HG03558 (cell line): ENCODE results near the gene PYM1.
"Not testable (repeated sequence)": the region's sequence is repeated elsewhere in the genome, so short reads cannot be mapped to it uniquely, and the experiment has no call there.

Source experiments
- ATAC-seq: cut with Tn5 transposase; IDR thresholded peaks from one replicate; pipeline ENCODE4 v1.9.1; 2021; ENCODE audit warnings: moderate number of reproducible peaks; ENCODE audit not compliant: unreplicated experiment; ENCODE audit errors: extremely low read depth

PYM1 gene

DNA sequence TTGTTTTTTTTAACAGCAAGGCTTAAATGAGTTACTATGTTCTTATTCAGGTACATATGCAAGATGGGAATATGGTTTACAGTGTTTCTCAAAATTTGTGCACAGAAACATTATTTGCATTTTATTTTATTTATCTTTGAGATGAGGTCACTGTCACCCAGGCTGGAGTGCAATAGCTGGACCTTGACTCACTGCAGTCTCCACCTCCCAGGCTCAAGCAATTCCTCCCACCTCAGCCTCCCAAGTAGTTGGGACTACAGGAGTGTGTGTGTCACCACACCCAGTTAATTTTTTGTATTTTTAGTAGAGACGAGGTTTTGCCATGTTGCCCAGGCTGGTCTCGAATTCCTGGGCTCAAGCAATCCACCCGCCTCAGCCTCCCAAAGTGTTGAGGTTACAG, 8.7 kb downstream of the PYM1 start:
- not testable (repeated sequence) for ATAC-seq

- no peak for ATAC-seq
These were observed 12.2 kb downstream of the PYM1 start for GRCh38 chr12:55915482-55915859.

DNA sequence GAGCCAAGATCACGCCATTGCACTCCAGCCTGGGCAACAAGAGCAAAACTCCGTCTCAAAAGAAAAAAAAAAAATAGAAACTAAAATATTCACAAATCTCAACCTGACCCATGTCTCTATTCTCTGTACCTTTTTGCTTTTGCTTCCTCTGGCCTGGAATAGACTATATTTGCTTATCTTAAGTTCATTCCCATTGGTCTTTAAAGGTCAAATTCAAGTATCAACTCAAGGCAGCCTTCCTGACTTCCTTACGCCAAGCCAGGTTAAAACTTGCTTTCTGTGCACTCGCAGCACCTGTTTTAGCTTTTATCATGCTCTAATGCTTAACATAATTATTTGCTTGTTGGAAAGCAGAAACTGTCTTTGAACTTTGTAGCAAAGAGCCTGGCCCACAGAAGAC, 14.8 kb downstream of the PYM1 start:
- ATAC-seq, result no peak

DNA sequence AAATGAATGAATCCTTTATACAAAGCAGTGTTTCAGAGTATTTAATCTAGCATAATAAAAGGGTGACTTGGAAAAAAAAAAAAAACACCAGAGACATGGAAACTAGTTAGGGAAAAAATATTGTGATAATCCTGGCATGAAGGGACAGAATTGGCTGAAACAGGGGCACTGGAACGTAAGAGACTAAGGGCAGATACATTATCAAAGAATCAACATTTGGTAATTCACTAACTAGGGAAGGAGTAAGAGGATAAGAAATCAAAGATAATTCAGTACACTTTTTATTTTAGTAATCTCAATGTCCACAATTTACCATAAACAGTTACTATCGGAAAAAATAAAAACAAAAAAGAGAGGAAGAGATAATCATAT, 18.2 kb downstream of the PYM1 start:
- ATAC-seq, result no peak

GRCh38 chr12:55908726-55909512, 18.8 kb downstream of the PYM1 start:
- no peak for ATAC-seq

GRCh38 chr12:55906056-55906455, 21.6 kb downstream of the PYM1 start:
- ATAC-seq, result no peak

DNA sequence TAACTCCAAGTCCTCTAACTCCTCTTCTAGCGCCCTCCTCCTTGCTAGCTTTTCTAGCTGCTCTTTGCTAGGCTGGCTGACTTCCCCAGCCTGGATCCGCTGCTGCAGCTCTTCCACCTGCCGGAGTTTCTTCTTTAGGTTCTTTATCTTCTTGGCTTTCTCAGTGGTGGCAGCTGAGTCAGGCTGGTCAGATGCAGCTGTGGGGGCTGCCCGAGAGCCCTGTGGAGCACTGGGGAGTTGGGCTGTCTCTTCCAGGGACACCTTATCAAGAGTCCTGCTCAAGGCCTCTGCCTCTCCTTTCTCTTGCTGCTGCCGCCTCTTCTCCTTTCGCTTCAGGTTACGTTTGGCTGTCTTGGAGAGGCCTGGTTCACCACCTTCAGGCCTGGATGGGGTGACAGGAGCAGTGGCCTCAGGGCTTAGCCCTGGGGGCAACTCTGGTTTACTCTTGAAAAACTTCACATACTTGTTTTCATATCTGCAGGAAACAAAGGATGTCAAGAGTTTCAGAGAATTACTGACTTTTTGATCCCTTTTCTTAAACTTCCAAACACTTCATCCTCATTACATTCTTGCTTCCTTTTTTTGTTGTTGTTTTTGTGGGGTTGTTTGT, 25.7 kb downstream of the PYM1 start:
- no peak for ATAC-seq

- no peak for ATAC-seq
These were observed 28.6 kb downstream of the PYM1 start for GRCh38 chr12:55899082-55899481.

- ATAC-seq, result no peak
These were observed 34.0 kb downstream of the PYM1 start for GRCh38 chr12:55893723-55894122.

DNA sequence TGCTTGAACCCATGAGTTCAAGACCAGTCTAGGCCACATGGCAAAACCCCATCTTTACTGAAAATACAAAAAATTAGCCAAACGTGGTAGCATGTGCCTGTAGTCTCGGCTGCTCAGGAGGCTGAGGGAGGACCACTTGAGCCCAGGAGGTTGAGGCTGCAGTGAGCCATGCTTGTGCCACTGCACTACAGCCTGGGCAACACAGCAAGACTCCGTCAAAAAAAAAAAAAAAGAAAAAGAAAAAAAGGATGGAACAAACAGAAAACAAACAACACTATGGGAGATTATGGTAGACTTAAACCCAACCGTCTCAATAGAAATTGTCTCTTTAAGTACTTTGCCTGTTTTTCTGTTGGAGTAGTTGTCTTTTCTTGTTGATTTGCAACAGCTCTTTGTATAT, 36.4 kb downstream of the PYM1 start:
- ATAC-seq, result no peak

DNA sequence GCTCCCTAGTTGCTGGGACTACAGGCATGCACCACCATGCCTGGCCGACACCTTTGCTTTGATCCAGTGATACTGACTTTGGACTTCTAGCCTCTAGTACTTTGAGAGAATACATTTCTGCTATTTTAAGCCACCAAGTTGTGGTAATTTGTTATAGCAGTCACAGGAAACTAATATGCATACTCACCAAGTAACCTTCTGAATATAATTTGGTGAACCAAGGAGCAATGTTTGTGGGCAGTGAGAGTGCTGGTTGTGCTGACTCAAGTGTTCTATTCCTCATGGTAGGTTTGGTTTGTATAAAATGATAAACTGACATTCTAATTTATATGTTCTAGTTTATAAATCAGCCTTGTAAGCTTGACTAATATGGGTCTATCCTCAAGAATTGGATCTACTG, 42.6 kb downstream of the PYM1 start:
- no peak for ATAC-seq

GRCh38 chr12:55877824-55878223, 49.9 kb downstream of the PYM1 start:
- ATAC-seq, result no peak

DNA sequence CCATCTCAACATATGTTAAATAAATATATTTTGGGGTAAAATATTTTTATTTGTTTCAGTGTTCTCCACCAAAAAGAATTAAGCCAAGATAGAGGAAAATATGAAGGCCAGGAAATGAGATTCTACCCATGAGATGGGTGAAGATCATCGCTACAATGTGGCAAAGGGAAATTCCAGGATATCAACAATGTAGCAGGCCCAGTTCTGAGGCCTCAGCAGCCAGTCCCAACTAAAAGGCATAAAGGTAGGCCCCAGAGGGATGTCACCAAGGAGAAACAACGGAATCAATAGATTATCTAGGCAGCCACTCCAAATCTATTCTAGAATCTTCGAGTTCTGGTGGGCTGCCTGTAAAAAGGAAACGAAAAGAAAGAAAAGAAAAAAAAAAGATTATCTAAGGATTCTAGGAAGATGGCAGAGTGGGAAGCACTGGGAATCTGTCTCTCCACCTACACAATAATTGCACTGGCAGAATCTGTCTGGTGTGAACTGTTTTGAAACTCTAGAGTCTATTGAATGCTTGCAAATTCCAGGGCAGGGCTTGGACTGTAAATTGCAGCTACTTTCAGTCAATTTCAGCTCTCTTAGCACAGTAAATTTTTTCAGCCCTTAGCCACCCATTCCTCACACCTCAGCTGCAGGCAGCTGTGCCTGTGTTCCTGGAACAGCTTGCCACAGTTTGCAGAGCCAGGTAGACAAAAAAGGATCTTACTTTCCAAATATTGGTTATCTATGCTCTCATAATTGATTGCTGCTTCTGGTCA, 51.8 kb downstream of the PYM1 start:
- ATAC-seq, result no peak

GRCh38 chr12:55874443-55874842, 53.3 kb downstream of the PYM1 start:
- ATAC-seq, result no peak

DNA sequence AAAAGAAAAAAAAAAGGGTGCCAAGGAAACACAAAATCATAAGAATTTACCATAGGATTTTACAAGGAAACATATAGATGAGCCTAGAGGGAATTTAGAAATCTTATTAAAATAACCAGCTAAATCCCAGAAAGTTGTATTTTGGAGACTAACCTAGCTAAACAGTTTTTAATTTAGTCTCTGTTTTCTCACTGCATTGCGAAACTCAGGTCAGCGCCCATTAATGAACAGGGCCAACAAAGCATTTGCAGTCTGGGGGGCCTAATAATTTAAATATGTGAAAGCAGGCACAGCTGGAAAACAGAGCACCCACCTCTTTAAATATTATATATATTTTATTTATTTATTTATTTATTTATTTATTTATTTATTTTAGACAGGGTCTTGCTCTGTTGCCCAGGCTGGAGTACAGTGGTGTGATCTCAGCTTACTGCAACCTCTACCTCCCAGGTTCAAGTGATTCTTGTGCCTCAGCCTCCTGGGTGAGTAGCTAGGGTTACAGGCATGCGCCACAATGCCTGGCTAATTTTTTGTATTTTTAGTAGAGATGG, 61.2 kb downstream of the PYM1 start:
- ATAC-seq, result not testable (repeated sequence)

DNA sequence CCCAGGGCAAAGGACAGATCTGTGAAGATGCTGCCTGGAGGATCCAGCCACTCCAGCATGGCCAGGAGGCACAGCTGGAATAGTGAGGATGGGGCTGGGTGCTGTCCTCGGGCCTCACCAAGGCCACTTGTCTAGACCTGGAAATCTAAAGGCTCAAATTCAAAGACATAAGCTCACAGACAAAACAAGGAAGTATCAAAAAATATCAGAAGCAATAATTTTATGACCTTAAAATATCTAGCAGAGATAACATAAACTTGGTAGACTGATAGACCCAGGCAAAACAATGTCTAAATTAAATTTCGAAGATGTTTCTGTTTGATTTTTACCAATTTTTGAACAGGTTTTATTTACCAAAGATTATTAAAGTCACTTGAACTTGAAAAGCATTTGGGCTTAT, 62.4 kb downstream of the PYM1 start:
- no peak for ATAC-seq

GRCh38 chr12:55862931-55863330, 64.8 kb downstream of the PYM1 start:
- ATAC-seq, result not testable (repeated sequence)

- no peak for ATAC-seq
These were observed 65.4 kb downstream of the PYM1 start for GRCh38 chr12:55862286-55862685.

GRCh38 chr12:55861871-55862270, 65.8 kb downstream of the PYM1 start:
- ATAC-seq, result no peak

DNA sequence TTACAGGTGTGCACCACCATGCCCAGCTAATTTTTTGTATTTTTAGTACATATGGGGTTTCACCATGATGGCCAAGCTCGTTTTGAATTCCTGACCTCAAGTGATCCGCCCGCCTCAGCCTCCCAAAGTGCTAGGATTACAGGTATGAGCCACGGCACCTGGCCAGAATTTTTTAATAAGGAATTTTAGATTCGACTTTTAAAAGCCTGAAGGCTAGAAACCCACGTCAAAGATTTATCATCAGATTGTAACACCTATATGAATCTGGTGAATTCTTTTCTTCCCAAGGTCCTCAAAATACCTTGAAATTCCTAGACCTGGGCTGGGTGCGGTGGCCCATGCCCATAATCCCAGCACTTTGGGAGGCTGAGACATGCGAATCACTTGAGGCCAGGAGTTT, 66.3 kb downstream of the PYM1 start:
- no peak for ATAC-seq

DNA sequence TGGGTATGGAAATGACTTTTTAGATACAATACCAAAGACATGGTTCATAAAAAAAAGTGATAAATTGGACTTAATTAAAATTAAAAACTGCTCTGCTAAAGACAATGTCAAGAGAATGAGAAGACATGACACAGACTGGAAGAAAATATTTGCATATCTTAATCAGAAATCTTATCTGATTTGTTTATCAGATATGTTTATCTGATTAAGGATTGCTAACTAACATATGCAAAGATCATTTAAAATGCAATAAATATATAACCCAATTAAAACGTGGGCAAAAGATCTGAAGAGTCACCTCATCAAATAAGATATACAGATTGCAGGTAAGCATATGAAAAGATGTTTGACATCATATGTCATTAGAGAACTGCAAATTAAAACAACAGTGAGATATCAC, 75.0 kb downstream of the PYM1 start:
- ATAC-seq, result no peak
